T-helper 9 cell (primary cell): Measurements from ENCODE around the gene GFM2.
A peak's percentile ranks its signal among the peaks of the same experiment; 100 is the strongest.
"Not testable (repeated sequence)": the region's sequence is repeated elsewhere in the genome, so short reads cannot be mapped to it uniquely, and the experiment has no call there.

Experiments
- DNase-seq: peaks from one replicate; pipeline ENCODE4 v3.0.0-alpha.2; 2020

GFM2 gene

GRCh38 chr5:74717596-74717995 lies 49.3 kb downstream of the GFM2 start:
- no peak for DNase-seq

DNA sequence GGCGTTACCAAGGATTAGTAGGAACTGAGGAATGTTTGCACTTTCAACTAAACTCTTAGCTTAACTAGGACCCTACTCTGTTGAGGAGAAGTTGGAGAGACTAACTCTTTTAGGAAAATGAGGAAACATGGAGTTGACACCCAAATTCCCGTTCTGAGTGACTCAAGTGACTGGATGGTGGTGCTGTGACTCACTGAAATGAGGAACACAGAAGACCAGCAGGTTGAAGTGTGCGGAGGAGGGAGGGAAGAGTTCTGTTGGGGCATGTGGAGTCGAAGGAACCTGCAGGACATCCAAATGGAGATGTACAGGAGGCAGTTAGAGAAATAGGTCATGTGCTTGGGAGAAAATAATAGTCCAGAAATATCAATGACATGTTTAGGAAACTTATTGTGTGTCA lies 73.7 kb downstream of the GFM2 start:
- no peak for DNase-seq

DNA sequence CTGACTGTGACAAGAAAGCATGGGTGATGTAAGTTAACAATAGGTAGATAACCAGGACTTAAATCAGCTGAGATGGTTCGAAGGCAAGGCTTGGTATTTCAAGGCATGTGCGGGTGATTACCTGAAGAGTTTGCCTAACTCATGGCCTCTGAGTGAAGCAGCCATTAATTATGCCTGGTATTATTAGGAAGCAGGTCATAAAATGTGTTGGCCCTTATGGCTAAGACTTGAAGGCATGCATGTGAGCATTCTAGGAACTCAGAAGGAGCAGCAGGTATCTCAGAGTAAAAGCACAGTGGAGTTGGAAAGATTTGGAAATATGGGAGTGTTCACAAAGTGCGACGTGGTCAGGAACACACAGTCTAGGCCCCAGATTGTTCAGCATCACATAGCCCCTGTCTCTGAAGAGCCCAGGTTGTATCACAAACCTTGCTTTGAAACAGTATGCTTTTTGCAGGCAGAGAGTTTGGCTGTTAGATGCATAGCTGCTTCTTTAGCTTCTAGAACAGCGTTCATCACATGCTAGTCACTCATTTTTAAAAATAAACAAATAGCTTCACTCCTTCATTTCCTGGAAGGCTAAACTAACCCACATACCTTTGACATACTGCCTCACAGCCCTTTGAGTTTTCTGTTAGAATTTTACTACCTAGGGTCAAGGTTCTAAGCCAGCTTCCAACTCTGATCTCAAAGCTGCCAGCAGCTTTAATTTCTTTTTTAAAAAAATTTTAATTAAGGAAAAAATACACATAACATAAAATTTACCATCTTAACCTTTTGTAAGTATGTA lies 79.8 kb downstream of the GFM2 start:
- no peak for DNase-seq

- DNase-seq, result no peak
These were observed 80.8 kb downstream of the GFM2 start for GRCh38 chr5:74685979-74686631.

GRCh38 chr5:74684900-74685851 lies 81.7 kb downstream of the GFM2 start, which contains the start of gene HEXB:
TSS of gene HEXB (plus strand) at chr5:74685233. CDS start at chr5:74685261, 28 bp downstream.
- DNase-seq, result peak; percentile 75

DNA sequence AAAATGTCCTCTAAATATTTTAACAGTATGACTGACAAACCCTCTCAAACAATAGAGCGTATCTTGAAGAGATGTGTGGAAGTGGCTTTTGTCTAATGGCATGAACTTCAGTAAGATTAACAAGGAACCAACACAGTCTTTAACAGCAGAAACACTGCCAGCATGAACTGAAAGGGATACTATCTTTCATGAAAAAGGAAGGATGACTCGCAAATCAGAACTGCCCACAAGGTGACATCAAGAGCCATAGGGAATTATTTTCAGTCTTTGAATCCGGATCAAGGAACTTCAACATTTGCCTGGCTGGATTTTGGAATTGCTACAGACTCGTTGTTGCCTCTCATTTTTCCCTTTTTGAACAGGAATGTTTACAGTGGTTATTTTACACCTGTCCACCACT lies 87.0 kb downstream of the GFM2 start:
- no peak for DNase-seq

DNA sequence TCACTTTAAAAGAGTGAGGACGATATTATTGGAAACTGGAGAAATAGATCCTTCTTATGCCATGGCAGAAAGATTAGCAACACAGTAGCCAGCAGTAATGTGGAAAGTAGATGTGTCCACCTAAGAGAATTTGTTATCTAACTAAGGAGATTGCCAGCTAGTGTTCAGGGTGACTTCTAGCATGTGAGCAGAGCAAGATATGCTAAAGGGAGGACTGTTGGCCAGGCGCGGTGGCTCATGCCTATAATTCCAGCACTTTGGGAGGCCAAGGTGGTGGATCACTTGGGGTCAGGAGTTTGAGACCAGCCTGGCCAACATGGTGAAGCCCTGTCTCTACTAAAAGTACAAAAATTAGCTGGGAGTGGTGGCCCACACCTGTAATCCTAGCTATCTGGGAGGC lies 87.6 kb downstream of the GFM2 start:
- DNase-seq, result not testable (repeated sequence)

GRCh38 chr5:74678123-74678522 lies 88.8 kb downstream of the GFM2 start:
- DNase-seq, result not testable (repeated sequence)

DNA sequence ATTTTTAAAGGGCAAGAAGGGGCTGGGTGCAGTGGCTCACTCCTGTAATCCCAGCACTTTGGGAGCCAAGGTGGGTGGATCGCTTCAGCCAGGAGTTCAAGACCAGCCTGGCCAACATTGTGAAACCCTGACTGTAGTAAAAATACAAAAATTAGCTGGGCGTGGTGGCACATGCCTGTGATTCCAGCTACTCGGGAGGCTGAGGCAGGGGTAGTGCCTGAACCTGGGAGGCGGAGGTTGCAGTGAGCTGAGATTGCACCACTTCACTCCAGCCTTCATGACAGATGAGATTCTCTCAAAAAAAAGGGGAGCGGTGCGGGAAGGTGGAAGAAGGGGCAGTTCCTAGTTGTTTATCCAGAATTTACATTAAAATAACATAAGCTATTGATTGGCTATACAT lies 90.5 kb downstream of the GFM2 start:
- not testable (repeated sequence) for DNase-seq

GRCh38 chr5:74673011-74673790 lies 93.7 kb downstream of the GFM2 start:
- no peak for DNase-seq

DNA sequence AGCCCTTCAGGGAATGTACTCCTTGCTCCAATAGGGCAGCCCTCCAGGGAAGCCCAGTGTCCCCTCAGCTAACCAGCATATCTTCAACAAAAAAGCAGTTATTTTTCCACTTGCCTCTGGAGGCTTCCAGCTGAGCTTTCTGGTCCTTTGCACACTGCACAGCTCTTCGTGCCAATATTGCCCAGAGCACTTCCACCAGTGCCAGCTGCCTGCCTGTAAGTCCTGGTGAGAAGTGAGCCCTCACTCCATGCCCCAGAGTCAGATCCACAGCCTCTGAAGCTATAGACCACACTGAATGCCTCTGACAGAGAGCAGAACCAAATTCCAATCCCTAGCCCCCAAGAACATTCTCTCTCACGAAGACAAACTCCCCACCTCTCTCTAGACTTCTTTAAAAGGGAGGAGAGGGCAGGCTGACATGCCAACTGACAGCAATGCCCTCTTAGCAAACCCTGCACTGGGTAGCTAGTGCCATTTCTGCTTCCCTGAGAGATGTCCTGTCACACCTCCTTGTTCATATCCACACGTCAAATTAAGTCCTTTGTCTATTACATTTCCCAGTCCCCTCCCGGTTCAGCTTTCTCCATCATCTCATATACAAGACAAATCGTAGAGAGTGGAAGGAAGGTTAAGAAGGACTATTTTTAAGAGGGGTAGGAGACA lies 94.6 kb downstream of the GFM2 start:
- DNase-seq, result no peak
